SJSA1 (cell line): Measurements from ENCODE around the gene XYLB. TPM values are rescaled to one million over a fixed set of nuclear protein-coding genes. Genes with fewer than 3 reads are reported as not detected.

Experiments
- DNase-seq, 2 experiments: peaks; one replicate each; pipeline ENCODE4 v3.0.0-alpha.2; 2015 to 2020; ENCODE audit warnings: low spot score in 2 of 2, low read depth in 1 of 2
- H3K27ac ChIP-seq: fragments of 250-450 bp; sonication (Bioruptor Pico); 2 replicates; pipeline ENCODE4 v1.5.1; 2020; ENCODE audit warnings: mild to moderate bottlenecking, moderate library complexity
- H3K27me3 ChIP-seq: fragments of 250-450 bp; sonication (Bioruptor Pico); replicated peaks from 2 replicates; pipeline ENCODE4 v1.5.1; 2020; ENCODE audit warnings: mild to moderate bottlenecking, moderate library complexity
- H3K36me3 ChIP-seq: fragments of 250-450 bp; sonication (Bioruptor Pico); 2 replicates; pipeline ENCODE4 v1.5.1; 2020; ENCODE audit warnings: mild to moderate bottlenecking
- H3K4me1 ChIP-seq: fragments of 250-450 bp; sonication (Bioruptor Pico); replicated peaks from 2 replicates; pipeline ENCODE4 v1.6.1; 2021; ENCODE audit warnings: mild to moderate bottlenecking
- H3K4me3 ChIP-seq: fragments of 250-450 bp; sonication (Bioruptor Pico); 2 replicates; pipeline ENCODE4 v1.5.1; 2020; ENCODE audit warnings: mild to moderate bottlenecking
- H3K9me3 ChIP-seq: fragments of 250-450 bp; sonication (Bioruptor Pico); replicated peaks from 2 replicates; pipeline ENCODE4 v1.5.1; 2020; ENCODE audit warnings: mild to moderate bottlenecking
- total RNA-seq: library from RNA; depleted of rRNA; stranded (reverse); fragments of >200 nt; shearing (Covaris generic); gene quantifications from 2 replicates; pipeline ENCODE4 v1.2.3, GENCODE V29; 2014

XYLB gene
- total RNA-seq, 1 experiment from 2014 or later, result 3.0 TPM

- H3K9me3 ChIP-seq, result no peaks in the 10 kb centered on the region
- no peaks in the 10 kb centered on the region for H3K27me3 ChIP-seq
- no peaks in the 10 kb centered on the region for H3K4me1 ChIP-seq
- H3K36me3 ChIP-seq, result no peaks in the 10 kb centered on the region; the same call in 1 of the 2 replicates
- H3K27ac ChIP-seq, result no peak overlapping the region
- DNase-seq, result no peak
- H3K4me3 ChIP-seq, result no peak overlapping the region
These were observed 29.0 kb downstream of the XYLB start for GRCh38 chr3:38375488-38376097.

- Histone ChIP-seq H3K36me3 (no peaks in the 10 kb centered on the region; the same call in 1 of the 2 replicates), H3K27me3 (no peaks in the 10 kb centered on the region), H3K9me3 (no peaks in the 10 kb centered on the region), H3K27ac (no peak overlapping the region), H3K4me3 (no peak overlapping the region), H3K4me1 (no peaks in the 10 kb centered on the region)
- no peak for DNase-seq
These were observed 29.7 kb downstream of the XYLB start for GRCh38 chr3:38376098-38376816.

- no peak overlapping the region for H3K4me3 ChIP-seq
- no peaks in the 10 kb centered on the region for H3K27me3 ChIP-seq
- H3K36me3 ChIP-seq, result no peaks in the 10 kb centered on the region; the same call in 1 of the 2 replicates
- DNase-seq, result no peak
- H3K27ac ChIP-seq, result no peak overlapping the region
- H3K9me3 ChIP-seq, result no peaks in the 10 kb centered on the region
- H3K4me1 ChIP-seq, result no peaks in the 10 kb centered on the region
These were observed 32.7 kb downstream of the XYLB start for GRCh38 chr3:38379201-38379770.

DNA sequence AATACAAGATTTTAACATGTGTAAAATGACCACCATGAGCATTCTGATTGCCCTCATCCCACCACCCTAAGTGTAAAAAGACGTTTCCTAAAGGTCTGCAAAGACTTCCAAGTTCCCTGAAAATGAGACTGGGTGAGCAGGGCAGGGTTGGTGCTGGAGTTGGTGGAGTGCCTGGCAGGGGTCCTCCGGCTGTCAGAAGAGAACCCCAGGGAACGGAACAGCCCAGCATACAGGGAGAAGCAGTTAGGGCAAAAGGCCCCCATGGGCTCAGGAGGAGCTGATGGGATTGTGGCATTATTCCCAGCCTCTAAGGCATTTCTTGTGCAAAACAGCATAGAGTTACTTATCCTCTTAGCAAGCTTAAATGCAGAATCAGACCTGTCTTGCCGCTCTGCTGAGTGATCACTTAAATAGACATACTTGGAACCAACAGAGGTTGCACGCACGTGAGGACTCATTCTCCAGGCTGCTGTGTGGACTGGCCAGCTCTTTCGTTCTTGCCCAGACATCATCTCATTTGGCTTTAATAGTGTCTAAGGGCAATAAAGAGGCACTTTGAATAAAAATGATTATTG, 36.0 kb downstream of the XYLB start:
- DNase-seq, result no peak

DNA sequence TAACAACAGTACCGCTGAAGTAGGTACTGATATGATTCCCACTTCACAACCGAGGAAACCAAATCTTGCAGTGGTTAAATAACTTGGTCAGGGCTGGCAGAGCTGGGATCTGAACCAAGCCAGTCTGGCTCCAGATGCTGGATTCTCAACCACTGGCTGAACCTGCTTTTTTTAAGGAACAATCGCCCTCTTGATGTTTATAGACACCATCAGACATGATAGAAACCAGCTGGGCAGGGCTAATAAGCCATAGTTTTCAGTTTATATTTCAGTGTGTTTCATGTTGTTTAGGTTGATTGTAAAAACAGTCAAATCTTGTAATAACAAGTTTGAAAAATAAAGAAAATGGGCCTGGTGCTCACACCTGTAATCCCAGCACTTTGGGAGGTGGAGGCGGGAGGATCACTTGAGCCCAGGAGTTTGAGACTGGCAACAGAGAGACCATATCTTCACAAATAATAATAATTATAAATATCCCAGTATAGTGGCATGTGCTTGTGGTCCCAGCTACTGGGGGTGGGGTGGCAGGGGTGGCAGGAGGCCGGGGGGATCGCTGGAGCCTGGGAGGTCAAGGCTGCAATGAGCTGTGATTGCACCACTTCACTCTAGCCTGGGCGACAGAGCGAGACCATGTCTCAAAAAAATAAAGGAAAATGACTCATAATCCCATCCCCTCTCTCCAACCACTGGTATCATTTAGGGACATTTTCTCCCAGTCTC, 36.7 kb downstream of the XYLB start:
- Histone ChIP-seq H3K27me3 (no peaks in the 10 kb centered on the region), H3K4me1 (no peaks in the 10 kb centered on the region), H3K27ac (no peak overlapping the region), H3K9me3 (no peaks in the 10 kb centered on the region), H3K4me3 (no peak overlapping the region), H3K36me3 (no peaks in the 10 kb centered on the region; the same call in 1 of the 2 replicates)
- DNase-seq, result no peak

More for the DNA sequence above, 36.0 kb downstream of the XYLB start:
- no peaks in the 10 kb centered on the region for H3K9me3 ChIP-seq
- H3K27me3 ChIP-seq, result no peaks in the 10 kb centered on the region
- no peak overlapping the region for H3K4me3 ChIP-seq
- H3K4me1 ChIP-seq, result no peaks in the 10 kb centered on the region
- H3K36me3 ChIP-seq, result no peaks in the 10 kb centered on the region; the same call in 1 of the 2 replicates
- H3K27ac ChIP-seq, result no peak overlapping the region

GRCh38 chr3:38386992-38387750, 40.6 kb downstream of the XYLB start:
- DNase-seq, result no peak
- H3K27ac ChIP-seq, result no peak overlapping the region
- H3K36me3 ChIP-seq, result no peaks in the 10 kb centered on the region
- H3K9me3 ChIP-seq, result no peaks in the 10 kb centered on the region
- H3K27me3 ChIP-seq, result no peaks in the 10 kb centered on the region
- H3K4me3 ChIP-seq, result no peak overlapping the region
- H3K4me1 ChIP-seq, result no peaks in the 10 kb centered on the region

DNA sequence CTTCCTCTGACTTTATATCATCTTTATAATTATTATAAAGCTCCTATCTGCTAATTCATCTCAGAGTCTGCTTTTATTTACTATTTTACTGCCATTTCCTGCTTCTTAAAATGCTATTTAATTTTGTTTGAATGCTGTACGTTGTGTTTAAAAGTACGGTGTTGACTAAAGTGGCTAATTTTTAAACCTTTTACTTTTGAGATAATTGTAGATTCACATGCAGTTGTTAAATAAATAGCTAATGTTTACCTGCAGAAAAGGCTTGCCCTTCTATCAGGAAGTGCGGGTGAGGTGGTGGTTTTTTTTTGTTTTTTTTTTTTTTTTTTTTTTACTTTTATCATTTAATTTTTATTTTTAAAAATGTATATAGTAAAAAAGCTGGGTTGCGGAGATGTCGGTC, 41.3 kb downstream of the XYLB start:
- H3K9me3 ChIP-seq, result no peaks in the 10 kb centered on the region
- no peak overlapping the region for H3K4me3 ChIP-seq
- no peak for DNase-seq
- no peaks in the 10 kb centered on the region for H3K27me3 ChIP-seq
- H3K4me1 ChIP-seq, result no peaks in the 10 kb centered on the region
- H3K27ac ChIP-seq, result no peak overlapping the region
- H3K36me3 ChIP-seq, result no peaks in the 10 kb centered on the region

GRCh38 chr3:38392604-38393163, 46.1 kb downstream of the XYLB start:
- H3K27ac ChIP-seq, result no peak overlapping the region
- no peak for DNase-seq
- H3K36me3 ChIP-seq, result no peaks in the 10 kb centered on the region; the same call in 1 of the 2 replicates
- H3K9me3 ChIP-seq, result no peaks in the 10 kb centered on the region
- no peaks in the 10 kb centered on the region for H3K4me1 ChIP-seq
- H3K4me3 ChIP-seq, result no peak overlapping the region
- H3K27me3 ChIP-seq, result no peaks in the 10 kb centered on the region

- H3K36me3 ChIP-seq, result no peaks in the 10 kb centered on the region; the same call in 1 of the 2 replicates
- H3K27ac ChIP-seq, result no peak overlapping the region
- no peaks in the 10 kb centered on the region for H3K27me3 ChIP-seq
- H3K9me3 ChIP-seq, result no peaks in the 10 kb centered on the region
- H3K4me3 ChIP-seq, result no peak overlapping the region
- no peaks in the 10 kb centered on the region for H3K4me1 ChIP-seq
- no peak for DNase-seq
These were observed 49.7 kb downstream of the XYLB start for GRCh38 chr3:38396239-38396638.

DNA sequence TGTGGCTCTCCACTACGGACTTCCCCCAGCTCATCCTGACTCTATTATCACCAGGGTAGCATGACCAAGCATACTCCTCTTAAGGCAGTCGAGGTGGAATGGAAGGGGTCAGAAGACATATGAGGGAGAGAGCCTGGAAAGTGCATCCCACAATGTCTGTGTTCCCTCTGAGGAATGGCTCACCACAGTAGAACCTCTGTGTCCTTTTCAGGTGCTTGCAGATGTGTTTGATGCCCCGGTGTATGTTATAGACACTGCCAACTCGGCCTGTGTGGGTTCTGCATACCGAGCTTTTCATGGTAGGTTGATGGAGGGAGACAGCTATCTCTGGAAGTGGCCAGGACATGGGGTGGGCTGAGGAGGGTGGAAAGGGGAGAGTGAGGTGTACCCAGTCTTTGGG, 50.3 kb downstream of the XYLB start:
- H3K36me3 ChIP-seq, result no peaks in the 10 kb centered on the region; the same call in 1 of the 2 replicates
- H3K9me3 ChIP-seq, result no peaks in the 10 kb centered on the region
- H3K4me1 ChIP-seq, result no peaks in the 10 kb centered on the region
- H3K27ac ChIP-seq, result no peak overlapping the region
- no peak overlapping the region for H3K4me3 ChIP-seq
- no peaks in the 10 kb centered on the region for H3K27me3 ChIP-seq
- DNase-seq, result no peak

GRCh38 chr3:38397320-38397719, 50.7 kb downstream of the XYLB start:
- no peaks in the 10 kb centered on the region; the same call in 1 of the 2 replicates for H3K36me3 ChIP-seq
- H3K9me3 ChIP-seq, result no peaks in the 10 kb centered on the region
- H3K4me3 ChIP-seq, result no peak overlapping the region
- no peak overlapping the region for H3K27ac ChIP-seq
- H3K27me3 ChIP-seq, result no peaks in the 10 kb centered on the region
- DNase-seq, result no peak
- H3K4me1 ChIP-seq, result no peaks in the 10 kb centered on the region

DNA sequence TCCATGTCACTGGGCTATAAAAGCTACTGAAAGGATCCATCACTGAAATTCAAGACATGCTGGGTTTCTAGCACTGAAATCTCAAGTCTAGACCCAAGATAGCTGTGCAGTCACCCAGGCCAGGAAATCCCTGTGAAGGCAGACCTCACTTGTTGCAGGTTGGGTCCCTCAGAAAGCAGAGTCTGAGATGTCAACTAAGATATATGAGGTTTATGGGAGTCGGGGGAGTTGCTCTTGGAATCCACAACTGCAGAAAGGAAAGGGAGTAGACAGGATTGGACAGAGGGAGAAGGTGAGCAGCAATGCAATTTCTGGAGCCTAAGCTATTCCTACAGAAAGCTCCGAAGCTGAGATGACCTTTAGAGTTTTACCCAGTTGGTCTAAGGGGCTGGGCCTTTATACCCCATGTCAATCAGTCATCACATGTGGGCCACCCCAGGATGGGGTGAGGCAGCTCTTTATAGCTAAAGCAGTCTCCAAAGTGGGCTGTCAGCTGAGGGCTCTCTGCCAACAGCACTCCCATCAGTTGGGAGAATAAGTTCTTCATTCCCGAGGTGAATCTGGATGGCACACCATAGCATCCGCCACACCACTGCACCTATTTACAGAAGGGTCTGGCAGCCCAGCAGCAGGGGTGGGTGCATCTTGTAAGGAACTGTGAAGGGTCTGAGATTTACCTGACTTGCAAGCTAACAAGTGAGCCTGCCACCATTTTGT, 54.8 kb downstream of the XYLB start:
- H3K27me3 ChIP-seq, result no peaks in the 10 kb centered on the region
- no peak overlapping the region for H3K4me3 ChIP-seq
- no peaks in the 10 kb centered on the region for H3K36me3 ChIP-seq
- H3K4me1 ChIP-seq, result no peaks in the 10 kb centered on the region
- no peak overlapping the region for H3K27ac ChIP-seq
- DNase-seq, result no peak
- no peaks in the 10 kb centered on the region for H3K9me3 ChIP-seq
